Hematopoietic multipotent progenitor cell (in vitro differentiated cells): ENCODE data around the gene PCBD2. TPM values are rescaled to one million over a fixed set of nuclear protein-coding genes. Genes with fewer than 3 reads are reported as not detected.
"Not testable (repeated sequence)": the region's sequence is repeated elsewhere in the genome, so short reads cannot be mapped to it uniquely, and the experiment has no call there.

ENCODE experiments used
- DNase-seq, 3 donors: peaks; one replicate each; pipeline ENCODE4 v3.0.0-alpha.2; 2011 to 2015; ENCODE audit warnings: low read depth in 2 of 3, low spot score in 2 of 3
- total RNA-seq: library from RNA; depleted of rRNA; stranded (reverse); fragments of >200 nt; gene quantifications from one replicate; pipeline ENCODE4 v1.2.3, GENCODE V29; 2012

Gene PCBD2
- total RNA-seq, 1 donor = 5.9 TPM

DNA sequence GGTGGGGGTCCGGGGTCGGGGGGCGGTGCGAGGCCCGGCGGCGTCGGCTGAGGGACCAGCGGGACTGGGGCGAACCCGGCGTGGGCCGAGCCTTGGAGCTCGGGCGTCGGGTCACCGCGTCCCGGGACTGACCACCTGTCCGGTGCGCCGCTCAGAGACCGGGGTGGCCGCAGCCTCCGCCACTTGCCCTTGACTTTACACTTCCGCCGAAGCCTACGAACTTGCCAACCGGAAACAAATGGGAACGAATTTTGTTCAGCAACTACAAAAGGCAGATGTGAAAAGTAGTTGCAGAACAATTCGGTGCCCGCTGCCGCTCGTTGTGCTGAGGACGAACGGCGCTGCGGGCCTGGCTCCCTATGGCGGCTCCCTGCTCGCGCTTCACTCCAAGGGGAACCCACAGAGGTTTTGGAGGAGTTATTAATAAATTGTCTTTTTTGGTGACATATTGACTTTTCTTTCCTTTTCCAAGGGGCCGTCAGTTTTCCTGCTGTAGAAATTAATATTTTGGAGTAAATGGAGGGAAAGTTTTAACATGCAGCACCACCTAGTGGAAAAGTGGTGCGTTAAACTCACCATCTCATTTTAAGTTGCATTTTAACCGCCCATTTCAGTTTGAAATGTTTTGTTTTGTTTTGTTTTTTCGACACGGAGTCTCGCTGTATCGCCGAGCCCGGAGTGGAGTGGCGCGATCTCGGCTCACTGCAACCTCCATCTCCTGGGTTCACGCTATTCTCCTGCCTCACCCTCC, 490 bp downstream of the PCBD2 start:
- peak; percentile 46 to 81 (median 73) for DNase-seq

DNA sequence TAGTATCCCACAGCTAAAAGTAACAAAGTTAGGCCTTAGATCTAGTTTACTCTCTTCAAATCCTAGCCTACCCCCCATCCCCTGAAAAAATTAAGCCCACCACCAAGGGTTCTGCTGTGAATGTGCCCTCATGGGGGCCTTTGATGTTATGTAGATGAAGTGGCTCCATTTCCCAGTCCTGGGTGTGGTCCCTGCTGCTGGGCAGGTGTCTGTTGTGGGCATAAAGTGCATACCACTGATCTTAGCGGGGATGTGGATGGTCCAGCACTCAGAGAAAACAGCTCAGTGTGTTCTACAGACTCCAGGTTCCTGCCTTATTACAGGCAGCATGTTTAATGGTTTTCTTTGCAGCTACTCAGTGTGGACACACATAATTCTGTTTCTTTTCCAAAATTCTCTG, 1.9 kb downstream of the PCBD2 start:
- DNase-seq = no peak

DNA sequence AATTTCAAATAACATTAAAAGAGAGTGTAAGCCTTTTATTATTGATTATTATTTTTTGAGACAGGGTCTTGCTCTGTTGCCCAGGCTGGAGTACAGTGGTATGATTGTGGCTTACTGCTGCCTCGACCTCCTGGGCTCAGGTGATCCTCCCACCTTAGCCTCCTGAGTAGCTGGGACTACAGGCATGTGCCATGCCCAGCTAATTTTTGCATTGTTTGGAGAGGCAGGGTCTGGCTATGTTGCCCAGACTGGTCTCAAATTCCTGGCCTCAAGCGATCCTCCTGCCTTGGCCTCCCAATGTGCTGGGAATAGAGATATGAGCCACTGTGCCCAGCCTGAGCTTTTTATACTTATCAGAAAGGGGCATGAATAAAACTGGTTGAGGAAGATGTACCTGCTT, 5.8 kb downstream of the PCBD2 start:
- not testable (repeated sequence) for DNase-seq

- no peak for DNase-seq
These were observed 6.6 kb downstream of the PCBD2 start for GRCh38 chr5:134911285-134912206.

DNA sequence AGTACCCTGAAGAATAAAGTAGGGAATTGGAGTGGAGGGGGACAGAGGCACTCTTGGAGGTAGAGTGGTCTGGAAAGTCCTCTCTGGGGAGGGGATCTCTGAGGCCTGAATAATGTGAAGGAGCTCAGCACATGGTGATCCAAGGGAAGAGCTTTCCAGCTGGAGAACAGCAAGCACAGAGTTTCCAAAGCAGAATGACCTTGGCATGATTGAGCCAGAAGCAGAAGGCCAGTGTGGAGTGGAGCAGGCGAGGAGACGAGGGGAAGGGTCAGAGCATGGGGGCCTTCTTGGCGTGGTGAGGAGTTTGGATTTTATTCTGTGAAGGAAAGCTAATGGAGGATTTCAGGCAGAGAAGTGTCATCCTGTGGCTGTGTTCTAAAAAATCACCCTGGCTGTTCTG, 8.3 kb downstream of the PCBD2 start:
- no peak for DNase-seq

GRCh38 chr5:134913795-134914194, 8.9 kb downstream of the PCBD2 start:
- no peak for DNase-seq

DNA sequence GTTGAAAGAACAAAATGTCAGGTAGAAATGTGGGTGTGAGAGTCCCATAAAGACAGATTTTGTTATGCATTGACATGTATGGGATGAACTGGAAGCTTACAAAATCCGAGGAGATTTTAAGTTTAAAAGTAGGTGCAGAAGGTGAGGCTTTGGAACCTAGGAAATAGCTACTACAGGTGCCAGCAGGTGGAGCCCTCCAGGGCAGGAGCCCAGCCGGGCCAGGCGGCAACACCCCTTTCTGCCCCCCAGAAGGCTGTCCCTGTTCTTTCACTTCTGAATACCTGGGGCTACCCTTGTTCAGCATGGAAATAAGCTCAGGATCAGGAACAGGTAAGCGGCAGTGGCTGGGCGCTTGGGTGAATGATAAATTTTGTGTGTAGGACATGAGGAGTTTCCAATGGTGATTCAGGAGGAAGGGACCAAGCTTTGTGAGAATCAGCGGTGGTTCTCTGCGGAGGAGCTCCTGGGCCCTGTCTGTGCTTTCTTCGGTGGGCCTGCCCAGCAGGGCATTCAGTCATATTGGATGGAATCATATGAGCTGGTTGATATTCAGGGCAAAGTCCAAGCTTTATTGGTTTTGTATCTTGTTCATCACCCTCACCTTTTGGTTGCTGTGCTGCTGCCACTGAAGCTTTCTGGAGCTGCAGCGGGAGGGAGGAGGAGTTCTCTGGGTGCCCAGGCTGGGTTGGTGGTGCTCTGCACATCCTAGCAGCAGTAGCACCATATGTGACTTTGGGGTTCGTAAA, 12.3 kb downstream of the PCBD2 start:
- no peak for DNase-seq

DNA sequence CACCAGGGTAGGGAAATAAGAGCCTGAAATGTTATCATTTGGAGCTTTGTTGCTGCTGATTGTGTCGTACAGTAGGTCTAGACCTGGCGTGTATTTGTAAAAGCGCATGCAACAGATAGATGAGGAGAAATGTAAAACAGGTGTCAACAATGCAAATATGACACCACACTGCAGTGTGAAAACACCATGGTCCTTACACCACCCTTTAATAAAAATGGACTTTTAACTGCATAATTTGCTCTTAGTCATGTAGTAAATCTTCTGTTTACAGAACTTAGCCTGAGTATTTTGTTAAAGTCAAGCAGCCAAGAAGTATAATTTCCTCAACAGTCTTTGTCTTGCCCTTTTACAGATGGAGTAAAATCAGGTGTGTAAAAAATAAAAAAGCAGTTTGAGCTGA, 13.9 kb downstream of the PCBD2 start:
- DNase-seq = no peak

- no peak for DNase-seq
These were observed 16.1 kb downstream of the PCBD2 start for GRCh38 chr5:134920848-134921575.

- DNase-seq = no peak
These were observed 27.6 kb downstream of the PCBD2 start for GRCh38 chr5:134932508-134932907.

GRCh38 chr5:134934202-134934601, 29.3 kb downstream of the PCBD2 start:
- DNase-seq = no peak

DNA sequence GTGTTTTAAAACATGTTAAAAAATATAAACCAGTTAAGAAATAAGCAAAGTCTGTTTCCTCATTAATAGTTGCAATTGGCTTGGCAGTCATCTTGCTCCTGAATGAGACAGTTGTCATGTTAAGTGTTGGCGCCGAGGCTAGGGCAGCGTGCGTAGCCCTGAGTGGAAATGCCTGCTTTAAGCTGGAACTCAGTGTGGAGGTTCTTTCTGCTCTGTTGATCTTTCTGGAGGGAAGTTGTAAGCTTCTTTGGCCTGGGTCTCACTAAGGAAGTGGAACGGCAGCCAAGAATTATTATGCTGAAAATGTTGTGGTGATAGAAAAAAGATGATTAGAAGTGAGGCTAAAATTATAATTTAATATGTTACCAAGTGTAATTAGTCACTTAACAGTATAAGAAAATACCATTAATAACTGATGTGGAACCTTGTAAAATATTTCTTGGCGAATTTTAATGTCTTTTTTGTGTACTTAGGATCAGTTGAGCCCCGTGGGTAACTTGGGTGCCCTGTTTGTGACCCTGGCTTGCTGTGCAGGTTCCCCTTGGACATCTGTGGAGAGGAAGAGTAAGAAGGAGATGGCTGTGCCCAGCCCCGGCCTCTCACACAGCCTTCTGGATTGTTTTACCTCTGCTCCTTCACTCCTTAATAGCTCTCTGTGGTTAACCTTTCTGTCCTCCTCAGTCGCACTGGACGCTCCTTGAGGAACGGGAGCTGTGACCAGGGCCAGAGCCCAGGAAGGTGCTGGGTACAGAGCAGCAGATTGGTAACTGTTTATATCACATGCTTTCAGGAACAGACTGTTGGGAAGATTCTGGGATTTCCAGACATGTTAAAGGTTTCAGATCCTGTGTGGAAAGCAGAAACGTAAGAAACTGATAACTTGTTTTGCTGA, 31.0 kb downstream of the PCBD2 start:
- no peak for DNase-seq

- DNase-seq = no peak
These were observed 32.6 kb downstream of the PCBD2 start for GRCh38 chr5:134937526-134937925.

- DNase-seq = no peak
These were observed 33.1 kb downstream of the PCBD2 start for GRCh38 chr5:134938030-134938429.

- DNase-seq = no peak
These were observed 34.6 kb downstream of the PCBD2 start for GRCh38 chr5:134939500-134939899.

DNA sequence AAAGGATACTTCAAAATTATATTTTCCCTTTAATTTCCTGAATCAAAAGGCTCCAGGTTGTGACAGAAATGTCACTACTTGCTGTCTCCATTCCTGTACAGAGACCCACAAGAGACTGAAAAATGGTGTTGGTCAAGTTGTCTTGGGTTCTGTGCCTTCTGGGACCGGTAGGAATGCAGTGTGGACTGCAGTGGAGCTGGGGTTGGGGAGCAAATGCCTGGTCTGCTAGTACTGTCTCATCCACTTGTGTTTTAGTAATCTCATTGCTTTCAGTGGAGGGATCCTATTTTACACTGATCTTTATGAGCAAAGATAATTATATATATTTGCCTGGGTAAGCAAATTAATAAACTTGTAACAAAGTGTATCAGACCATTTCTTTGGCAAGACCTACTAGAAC, 38.6 kb downstream of the PCBD2 start:
- DNase-seq = no peak

DNA sequence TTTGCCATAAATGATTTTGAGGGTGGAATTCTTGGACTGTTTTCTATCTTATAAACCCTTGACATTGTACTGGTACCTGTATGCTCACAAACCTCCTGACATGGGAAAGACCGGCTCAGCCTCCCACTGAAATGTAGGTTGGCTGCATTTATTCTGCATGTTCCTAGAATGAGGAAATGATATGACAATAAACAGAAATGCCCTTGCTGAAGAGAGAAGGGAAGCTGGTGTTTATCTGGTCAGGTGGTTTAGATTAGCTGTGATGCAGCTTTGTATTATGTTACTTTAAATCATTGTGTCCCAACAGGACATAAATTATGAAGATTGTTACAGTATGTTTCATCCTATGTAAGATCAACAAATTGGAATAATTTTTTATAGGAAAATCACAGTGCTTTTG, 39.7 kb downstream of the PCBD2 start:
- peak in 1 of 3 donors; percentile 5 for DNase-seq

DNA sequence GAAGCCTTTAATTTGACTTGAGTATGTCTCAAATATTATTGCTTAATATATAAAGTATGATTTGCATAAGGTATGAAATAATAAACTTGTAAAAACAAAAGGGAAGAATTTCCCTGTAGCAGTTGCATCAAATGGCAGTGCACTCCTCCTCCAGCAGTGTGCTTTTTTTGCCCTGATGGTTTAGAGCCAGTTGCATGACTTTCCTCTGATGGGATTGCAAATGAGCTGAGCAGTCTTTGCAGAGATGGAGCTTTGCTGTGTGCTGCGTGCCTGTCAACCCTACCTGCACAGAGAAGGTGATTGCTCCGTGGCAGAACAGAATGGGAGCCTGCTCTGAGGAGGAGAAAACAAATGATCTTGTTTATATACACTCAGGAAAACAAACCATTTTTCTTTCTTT, 40.1 kb downstream of the PCBD2 start:
- DNase-seq = no peak

DNA sequence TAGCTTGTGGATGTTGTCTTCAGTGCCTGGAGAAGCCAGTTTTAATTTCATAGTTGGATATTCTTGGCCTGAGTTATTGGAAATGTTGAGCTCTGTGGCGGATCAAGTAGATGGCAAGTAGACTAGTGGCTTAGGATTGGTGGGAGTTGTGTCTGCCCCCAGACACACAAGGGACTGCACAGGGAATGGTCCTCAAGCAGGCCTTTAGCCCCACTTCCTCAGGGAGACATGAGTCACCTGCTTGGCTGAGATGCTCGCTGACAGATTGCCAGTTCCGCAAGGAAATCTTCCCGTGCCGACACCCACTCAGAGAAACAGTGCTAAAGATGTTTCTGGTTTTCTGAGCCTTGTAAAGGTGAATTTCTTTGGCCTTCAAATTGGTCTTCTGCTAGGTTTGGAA, 44.0 kb downstream of the PCBD2 start:
- no peak for DNase-seq

- no peak for DNase-seq
These were observed 44.4 kb downstream of the PCBD2 start for GRCh38 chr5:134949316-134949715.
